SW 1271 (cell line): ENCODE measurements around the gene FAM156A.
"Not testable (repeated sequence)": the region's sequence is repeated elsewhere in the genome, so short reads cannot be mapped to it uniquely, and the experiment has no call there.

Experiments
- DNase-seq, 2 experiments: peaks; one replicate each; lab custom pipeline; 2025; lab: John Stamatoyannopoulos, UW

FAM156A gene

GRCh38 chrX:52958113-52958959 lies at the start of gene FAM156A:
Gene FAM156A, minus strand, starts transcription at chrX:52958518. Its CDS starts 9,930 bp downstream, at chrX:52948588.
- DNase-seq: not testable (repeated sequence)

GRCh38 chrX:53005327-53005726 lies 47.0 kb upstream of the FAM156A start:
- no peak for DNase-seq

GRCh38 chrX:53004811-53005210 lies 46.5 kb upstream of the FAM156A start:
- DNase-seq: no peak

GRCh38 chrX:53004038-53004437 lies 45.7 kb upstream of the FAM156A start:
- no peak for DNase-seq

GRCh38 chrX:53003111-53003510 lies 44.8 kb upstream of the FAM156A start:
- no peak for DNase-seq

- DNase-seq: no peak
These were observed 43.6 kb upstream of the FAM156A start for GRCh38 chrX:53001958-53002357.

- no peak for DNase-seq
These were observed 42.3 kb upstream of the FAM156A start for GRCh38 chrX:53000447-53001135.

- no peak for DNase-seq
These were observed 37.6 kb upstream of the FAM156A start for GRCh38 chrX:52995987-52996331.

GRCh38 chrX:52995135-52995986 lies 37.0 kb upstream of the FAM156A start:
- peak; percentile 67 to 83 for DNase-seq

- no peak for DNase-seq
These were observed 32.5 kb upstream of the FAM156A start for GRCh38 chrX:52990848-52991247.

- peak in 1 of 2 experiments; percentile 0 for DNase-seq
These were observed 31.8 kb upstream of the FAM156A start for GRCh38 chrX:52990011-52990631.

- no peak for DNase-seq
These were observed 30.9 kb upstream of the FAM156A start for GRCh38 chrX:52988985-52989917.

- DNase-seq: no peak
These were observed 25.1 kb upstream of the FAM156A start for GRCh38 chrX:52983321-52984000.

- no peak for DNase-seq
These were observed 21.7 kb upstream of the FAM156A start for GRCh38 chrX:52979993-52980392.

GRCh38 chrX:52979568-52979967 lies 21.2 kb upstream of the FAM156A start:
- no peak for DNase-seq

GRCh38 chrX:52977953-52978352 lies 19.6 kb upstream of the FAM156A start:
- no peak for DNase-seq

GRCh38 chrX:52975576-52975975 lies 17.3 kb upstream of the FAM156A start:
- DNase-seq: not testable (repeated sequence)

GRCh38 chrX:52974336-52974992 lies 16.1 kb upstream of the FAM156A start:
- DNase-seq: not testable (repeated sequence)

- not testable (repeated sequence) for DNase-seq
These were observed 9.6 kb upstream of the FAM156A start for GRCh38 chrX:52967922-52968321.
